Measurements from ENCODE around the gene AGPS. TPM values are rescaled to one million over a fixed set of nuclear protein-coding genes. Genes with fewer than 3 reads are reported as not detected.
"Not testable (repeated sequence)": the region's sequence is repeated elsewhere in the genome, so short reads cannot be mapped to it uniquely, and the experiment has no call there.

AGPS gene
- total and polyA plus RNA-seq, 2 of the 13 experiments (the other 11 are each of a cell fraction or from before 2014, with no cell fraction given), result 39.4 to 99.0 TPM

GRCh38 chr2:177353187-177353478 lies 39.4 kb upstream of the AGPS start (continued):
- TF ChIP-seq ZBTB49 (CRISPR knock-in tag; IDR thresholded peaks at IDR 0.05; ENCODE audit: borderline replicate concordance) (no peak), ZEB1 (IDR thresholded peaks at IDR 0.05; ENCODE audit: insufficient replicate concordance, low read depth) (no peak), ZNF766 (CRISPR knock-in tag; IDR thresholded peaks at IDR 0.05; ENCODE audit: borderline replicate concordance) (no peak), FOXK2 (IDR thresholded peaks at IDR 0.05) (no peak), SOX5 (CRISPR knock-in tag; IDR thresholded peaks at IDR 0.05; ENCODE audit: borderline replicate concordance) (no peak), YEATS2 (CRISPR knock-in tag; IDR thresholded peaks at IDR 0.05; ENCODE audit: borderline replicate concordance) (no peak)

GRCh38 chr2:177354541-177354940 lies 38.0 kb upstream of the AGPS start:
- CTCF ChIA-PET (ENCODE audit: low intra/inter-chr PET ratio, low total read pairs); DNase-seq (ENCODE audit: low spot score); H3K4me3 ChIP-seq (replicated peaks in 1 of 3; ENCODE audit: insufficient read depth in 1 of 3, low read depth in 2 of 3, low read length in 3 of 3); BruUV-seq (replicated peaks); in situ Hi-C loops (cut with HindIII; ENCODE audit: extremely low pct_ligation_motif_present, low pct_unique_long_range_greater_than_20kb); H3K4me2 ChIP-seq (ENCODE audit: low read depth, low read length); intact Hi-C loops (cut with micrococcal nuclease; ENCODE audit: unreplicated experiment); ATAC-seq; FAIRE-seq; H3K79me2 ChIP-seq (ENCODE audit: insufficient read depth, low read length); H3K27me3 ChIP-seq (ENCODE audit: control insufficient read depth in 1 of 2, insufficient read depth in 2 of 2, low read length in 2 of 2); H3K9me3 ChIP-seq (ENCODE audit: low read length); H3K27ac ChIP-seq (ENCODE audit: extremely low read length, insufficient read depth, low read length); H3K9ac ChIP-seq (ENCODE audit: insufficient read depth, low read depth, low read length); H2AFZ ChIP-seq (ENCODE audit: low read length); H4K20me1 ChIP-seq (ENCODE audit: insufficient read depth, low read length); POLR2A ChIA-PET; H3K36me3 ChIP-seq (replicated peaks in 1 of 2; ENCODE audit: control insufficient read depth in 1 of 2, insufficient read depth in 2 of 2, low read length in 2 of 2); TF ChIP-seq SOX6, SOX13 (IDR thresholded peaks at IDR 0.05): not testable (repeated sequence)
- WGBS (ENCODE audit: low lambda C conversion rate), result 58% methylated on average over 3 of the region's 3 CpGs
- TF ChIP-seq GFI1 (CRISPR knock-in tag; IDR thresholded peaks at IDR 0.05; ENCODE audit: borderline replicate concordance) (peak; percentile 86), SOX6 (CRISPR knock-in tag; IDR thresholded peaks at IDR 0.05) (peak; percentile 20; the same call in 1 of the 2 replicates), ARID2 (CRISPR knock-in tag; IDR thresholded peaks at IDR 0.05; ENCODE audit: borderline replicate concordance) (0 out of 2 replicates have a peak, but pooled peaks have one; percentile 25), SOX13 (CRISPR knock-in tag; conservative IDR thresholded peaks at IDR 0.05 in 1 of 2, IDR thresholded peaks at IDR 0.05 in 1 of 2) (peak in 1 of 2 experiments; percentile 70; a peak in 2 of 4 replicates)
- peaks cover 37% of the 10 kb centered on the region for H3K4me1 ChIP-seq (ENCODE audit: insufficient read depth, low read length)
